Subcutaneous abdominal adipose tissue (tissue), 5 donors: ENCODE results near the gene TTYH1.
A peak's percentile ranks its signal among the peaks of the same experiment; 100 is the strongest.
"Not testable (repeated sequence)": the region's sequence is repeated elsewhere in the genome, so short reads cannot be mapped to it uniquely, and the experiment has no call there.

Experiments
- H3K27ac ChIP-seq: one replicate; pipeline ENCODE4 v1.7.0; 2013; ENCODE audit warnings: low read depth, mild to moderate bottlenecking, inconsistent platforms, low read length, moderate library complexity
- H3K27me3 ChIP-seq, 5 donors: one replicate each; pipeline ENCODE4 v1.7.0; 2013; ENCODE audit warnings: low read length in 5 of 5, inconsistent platforms in 1 of 5; ENCODE audit not compliant: control insufficient read depth in 5 of 5, insufficient read depth in 4 of 5
- H3K36me3 ChIP-seq, 5 donors: one replicate each; pipeline ENCODE4 v1.7.0; 2013; ENCODE audit warnings: low read length in 5 of 5; ENCODE audit not compliant: control insufficient read depth in 5 of 5, insufficient read depth in 5 of 5
- H3K4me1 ChIP-seq, 5 donors: one replicate each; pipeline ENCODE4 v1.7.0; 2013; ENCODE audit warnings: low read length in 5 of 5, mild to moderate bottlenecking in 3 of 5, moderate library complexity in 1 of 5; ENCODE audit not compliant: control insufficient read depth in 5 of 5, insufficient read depth in 5 of 5
- H3K4me3 ChIP-seq, 5 donors: one replicate each; pipeline ENCODE4 v1.7.0; 2013; ENCODE audit warnings: low read length in 5 of 5, low read depth in 1 of 5
- H3K9ac ChIP-seq, 5 donors: one replicate each; pipeline ENCODE4 v1.7.0; 2013; ENCODE audit warnings: low read length in 5 of 5, mild to moderate bottlenecking in 4 of 5, moderate library complexity in 3 of 5
- H3K9me3 ChIP-seq, 5 donors: one replicate each; pipeline ENCODE4 v1.7.0; 2013; ENCODE audit warnings: low read length in 5 of 5; ENCODE audit not compliant: control insufficient read depth in 5 of 5
- donor health status: healthy.
- donor health status: healthy.
- donor health status: healthy.
- donor health status: healthy.
- donor health status: healthy.

TTYH1 gene

GRCh38 chr19:54376610-54377285 lies 38.5 kb upstream of the TTYH1 start:
- Histone ChIP-seq H3K4me1 (peaks cover 4 to 33% (median 15%) of the 10 kb centered on the region in 5 donors), H3K36me3 (no peaks in the 10 kb centered on the region), H3K27me3 (peaks cover 0 to 2% (median 0%) of the 10 kb centered on the region in 5 donors), H3K9ac (no peak overlapping the region), H3K4me3 (no peak overlapping the region), H3K27ac (no peak overlapping the region), H3K9me3 (peaks cover 0 to 3% (median 0%) of the 10 kb centered on the region in 5 donors)

GRCh38 chr19:54379187-54379678 lies 36.0 kb upstream of the TTYH1 start:
- H3K9ac ChIP-seq: no peak overlapping the region
- no peak overlapping the region for H3K27ac ChIP-seq

GRCh38 chr19:54380897-54381296 lies 34.4 kb upstream of the TTYH1 start:
- peaks cover 0 to 3% (median 0%) of the 10 kb centered on the region in 5 donors for H3K9me3 ChIP-seq
- H3K27ac ChIP-seq: no peak overlapping the region

More at GRCh38 chr19:54379187-54379678, 36.0 kb upstream of the TTYH1 start:
- Histone ChIP-seq H3K9me3 (peaks cover 0 to 3% (median 0%) of the 10 kb centered on the region in 5 donors), H3K27me3 (peaks cover 0 to 2% (median 0%) of the 10 kb centered on the region in 5 donors), H3K36me3 (no peaks in the 10 kb centered on the region), H3K4me3 (no peak overlapping the region), H3K4me1 (peaks cover 1 to 15% (median 6%) of the 10 kb centered on the region in 5 donors)

GRCh38 chr19:54382041-54382440 lies 33.2 kb upstream of the TTYH1 start:
- not testable (repeated sequence) for H3K27me3 ChIP-seq, H3K9me3 ChIP-seq, H3K4me1 ChIP-seq, H3K9ac ChIP-seq, H3K27ac ChIP-seq, H3K36me3 ChIP-seq, H3K4me3 ChIP-seq

More at GRCh38 chr19:54380897-54381296, 34.4 kb upstream of the TTYH1 start:
- Histone ChIP-seq H3K4me1 (peaks cover 0 to 10% (median 5%) of the 10 kb centered on the region in 5 donors), H3K27me3 (no peaks in the 10 kb centered on the region), H3K4me3 (no peak overlapping the region), H3K36me3 (no peaks in the 10 kb centered on the region), H3K9ac (no peak overlapping the region)

- Histone ChIP-seq H3K9ac (no peak overlapping the region), H3K9me3 (peaks cover 0 to 3% (median 0%) of the 10 kb centered on the region in 5 donors), H3K36me3 (no peaks in the 10 kb centered on the region), H3K4me3 (no peak overlapping the region), H3K4me1 (peaks cover 1 to 16% (median 12%) of the 10 kb centered on the region in 5 donors), H3K27ac (no peak overlapping the region), H3K27me3 (no peaks in the 10 kb centered on the region)
These were observed 31.9 kb upstream of the TTYH1 start for GRCh38 chr19:54383330-54383729.

- H3K4me1 ChIP-seq: peaks cover 0 to 49% (median 37%) of the 10 kb centered on the region in 5 donors
- peak overlapping the region; percentile 51 to 79 (median 66) for H3K4me3 ChIP-seq
- H3K36me3 ChIP-seq: no peaks in the 10 kb centered on the region
- H3K9me3 ChIP-seq: no peaks in the 10 kb centered on the region
- no peak overlapping the region for H3K27ac ChIP-seq
- H3K27me3 ChIP-seq: no peaks in the 10 kb centered on the region
- H3K9ac ChIP-seq: peak overlapping the region in 3 of 5 donors; percentile 18 to 62 (median 20)
These were observed 27.1 kb upstream of the TTYH1 start for GRCh38 chr19:54387991-54388801.

- Histone ChIP-seq H3K27ac (no peak overlapping the region), H3K4me3 (peak overlapping the region; percentile 51 to 79 (median 66)), H3K36me3 (no peaks in the 10 kb centered on the region), H3K4me1 (peaks cover 0 to 51% (median 38%) of the 10 kb centered on the region in 5 donors), H3K27me3 (no peaks in the 10 kb centered on the region), H3K9me3 (no peaks in the 10 kb centered on the region), H3K9ac (peak overlapping the region in 2 of 5 donors; percentile 18 to 62)
These were observed 26.5 kb upstream of the TTYH1 start for GRCh38 chr19:54388802-54389139.

GRCh38 chr19:54389553-54389952 lies 25.7 kb upstream of the TTYH1 start:
- H3K4me3 ChIP-seq: no peak overlapping the region
- no peaks in the 10 kb centered on the region for H3K36me3 ChIP-seq
- H3K9me3 ChIP-seq: peaks cover 0 to 3% (median 0%) of the 10 kb centered on the region in 5 donors
- H3K27ac ChIP-seq: no peak overlapping the region
- H3K4me1 ChIP-seq: peaks cover 0 to 51% (median 38%) of the 10 kb centered on the region in 5 donors
- no peaks in the 10 kb centered on the region for H3K27me3 ChIP-seq
- no peak overlapping the region for H3K9ac ChIP-seq

- Histone ChIP-seq H3K36me3 (no peaks in the 10 kb centered on the region), H3K9ac (peak overlapping the region in 1 of 5 donors; percentile 19), H3K9me3 (peaks cover 0 to 3% (median 0%) of the 10 kb centered on the region in 5 donors), H3K27ac (no peak overlapping the region), H3K4me1 (peaks cover 0 to 51% (median 38%) of the 10 kb centered on the region in 5 donors), H3K27me3 (no peaks in the 10 kb centered on the region), H3K4me3 (peak overlapping the region in 1 of 5 donors; percentile 23)
These were observed 24.2 kb upstream of the TTYH1 start for GRCh38 chr19:54390942-54391577.
